ENCODE data around the gene WWOX.

WWOX gene

DNA sequence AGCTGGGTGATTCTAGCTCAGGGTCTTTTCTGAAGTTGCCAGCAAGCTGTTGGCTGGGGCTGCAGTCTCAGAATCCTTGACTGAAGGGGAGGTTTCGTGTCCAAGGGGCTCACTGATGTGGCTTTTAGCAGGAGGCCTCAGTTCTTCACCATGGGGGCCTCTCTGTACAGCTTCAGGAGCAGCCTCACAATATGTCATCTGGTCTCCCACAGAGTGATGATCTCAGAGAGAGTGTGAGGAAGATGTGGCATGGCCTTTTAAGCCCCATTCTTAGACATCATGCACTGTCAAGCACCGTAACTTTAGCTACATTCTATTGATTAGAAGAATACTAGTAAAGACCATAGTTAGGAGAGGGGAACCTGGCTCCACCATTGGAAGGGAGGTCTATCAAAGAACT, 732.6 kb downstream of the WWOX start:
- no peaks in the 10 kb centered on the region for H3K9me3 ChIP-seq (ENCODE audit: insufficient read depth, low read length)
- no peaks in the 10 kb centered on the region for H3K27me3 ChIP-seq (ENCODE audit: insufficient read depth, insufficient read length)
- H3K36me3 ChIP-seq (ENCODE audit: insufficient read depth, insufficient read length, low read length): no peaks in the 10 kb centered on the region
- no peak for DNase-seq (ENCODE audit: low read depth, low spot score)
- TF ChIP-seq YY1 (IDR thresholded peaks at IDR 0.05; ENCODE audit: insufficient read depth, insufficient read length) (no peak), SUZ12 (IDR thresholded peaks at IDR 0.05; ENCODE audit: extremely low read depth, insufficient read depth, insufficient read length) (no peak), ZNF274 (IDR thresholded peaks at IDR 0.05; ENCODE audit: low read depth, low read length) (no peak)
- no peak overlapping the region for H3K4me3 ChIP-seq (ENCODE audit: insufficient read length, low read depth)
- peaks cover 2% of the 10 kb centered on the region for H3K4me1 ChIP-seq (ENCODE audit: insufficient read depth, insufficient read length)
- H3K9ac ChIP-seq (ENCODE audit: insufficient read length, low read depth): no peak overlapping the region

DNA sequence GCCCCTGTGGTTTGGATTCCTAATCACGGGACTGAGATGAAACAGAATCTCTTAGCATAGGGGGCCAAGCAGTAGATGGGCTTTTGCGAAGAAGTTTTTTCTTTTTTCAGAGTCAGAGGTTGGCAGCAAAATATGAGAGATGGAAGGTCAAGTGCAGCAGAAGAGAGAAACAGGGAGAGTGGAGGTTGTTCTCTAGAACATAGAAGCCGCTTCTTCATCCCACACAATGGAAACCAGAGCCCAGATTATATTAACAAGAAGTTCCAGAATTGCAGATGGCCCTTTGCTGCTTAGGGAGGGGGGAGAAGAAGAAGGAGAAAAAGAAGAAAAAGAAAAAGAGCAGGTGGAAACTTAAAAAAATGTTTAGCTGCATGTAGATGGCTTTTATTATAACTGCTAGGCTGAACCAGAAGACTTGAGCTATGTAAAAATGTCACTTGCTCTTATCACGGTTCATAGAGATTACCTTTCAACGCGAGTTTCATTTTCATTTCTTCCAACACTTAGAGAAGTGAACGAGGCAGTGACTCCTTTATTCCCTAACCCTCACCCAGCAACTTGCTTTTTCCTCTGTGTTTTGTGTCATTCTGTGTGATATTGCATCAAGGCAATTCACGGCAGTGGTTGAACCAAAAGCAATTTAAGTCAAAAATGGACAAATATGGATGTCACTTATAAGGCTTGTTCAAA, 737.5 kb downstream of the WWOX start:
- DNase-seq (ENCODE audit: low read depth, low spot score): no peak
- H3K9ac ChIP-seq (ENCODE audit: insufficient read length, low read depth): no peak overlapping the region
- no peaks in the 10 kb centered on the region for H3K4me1 ChIP-seq (ENCODE audit: insufficient read depth, insufficient read length)
- H3K9me3 ChIP-seq (ENCODE audit: insufficient read depth, low read length): no peaks in the 10 kb centered on the region
- H3K4me3 ChIP-seq (ENCODE audit: insufficient read length, low read depth): no peak overlapping the region
- H3K27me3 ChIP-seq (ENCODE audit: insufficient read depth, insufficient read length): no peaks in the 10 kb centered on the region
- no peak for TF ChIP-seq YY1 (IDR thresholded peaks at IDR 0.05; ENCODE audit: insufficient read depth, insufficient read length)
- no peak for TF ChIP-seq ZNF274 (IDR thresholded peaks at IDR 0.05; ENCODE audit: low read depth, low read length)
- TF ChIP-seq SUZ12 (IDR thresholded peaks at IDR 0.05; ENCODE audit: extremely low read depth, insufficient read depth, insufficient read length): no peak
- no peaks in the 10 kb centered on the region for H3K36me3 ChIP-seq (ENCODE audit: insufficient read depth, insufficient read length, low read length)

DNA sequence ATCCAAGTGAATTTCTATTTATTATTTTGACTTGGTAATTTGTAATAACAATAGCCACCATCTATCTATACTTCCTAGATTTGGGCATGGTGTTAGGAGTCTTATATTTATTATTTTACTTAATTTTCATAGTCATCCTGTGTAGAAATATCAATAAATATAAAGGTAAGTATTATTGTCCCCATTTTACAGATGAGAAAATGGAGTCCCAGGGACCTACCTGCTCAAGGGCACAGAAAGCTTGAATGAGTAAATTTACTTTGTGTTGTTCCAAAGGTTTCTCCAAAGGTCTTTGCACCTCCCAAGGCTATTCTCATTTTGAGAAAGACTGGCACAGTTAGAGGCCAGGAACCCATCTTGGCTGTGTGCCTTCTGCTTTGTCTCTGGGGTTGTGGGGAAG, 738.3 kb downstream of the WWOX start:
- TF ChIP-seq SUZ12 (IDR thresholded peaks at IDR 0.05; ENCODE audit: extremely low read depth, insufficient read depth, insufficient read length) (no peak), ZNF274 (IDR thresholded peaks at IDR 0.05; ENCODE audit: low read depth, low read length) (no peak)
- Histone ChIP-seq H3K4me3 (ENCODE audit: insufficient read length, low read depth) (no peak overlapping the region), H3K9me3 (ENCODE audit: insufficient read depth, low read length) (no peaks in the 10 kb centered on the region), H3K36me3 (ENCODE audit: insufficient read depth, insufficient read length, low read length) (no peaks in the 10 kb centered on the region), H3K27me3 (ENCODE audit: insufficient read depth, insufficient read length) (no peaks in the 10 kb centered on the region), H3K9ac (ENCODE audit: insufficient read length, low read depth) (no peak overlapping the region), H3K4me1 (ENCODE audit: insufficient read depth, insufficient read length) (no peaks in the 10 kb centered on the region)
- DNase-seq (ENCODE audit: low read depth, low spot score): no peak

DNA sequence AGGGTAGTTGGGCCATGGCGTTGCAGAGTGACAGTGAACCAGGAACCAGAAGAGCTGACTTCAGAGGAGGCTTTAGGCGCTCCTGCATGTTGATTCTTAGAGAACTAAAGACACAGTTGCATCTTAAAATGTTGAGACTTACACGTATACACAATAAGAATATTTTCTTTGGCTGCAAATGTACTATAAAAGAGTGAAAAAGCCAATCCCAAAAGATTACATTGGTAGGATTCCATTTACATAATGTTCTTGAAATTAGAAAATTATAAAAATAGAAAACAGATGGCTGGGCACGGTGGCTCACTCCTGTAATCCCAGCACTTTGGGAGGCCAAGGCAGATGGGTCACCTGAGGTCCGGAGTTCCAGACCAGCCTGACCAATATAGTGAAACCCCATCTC, 738.8 kb downstream of the WWOX start:
- TF ChIP-seq SUZ12 (IDR thresholded peaks at IDR 0.05; ENCODE audit: extremely low read depth, insufficient read depth, insufficient read length) (no peak), ZNF274 (IDR thresholded peaks at IDR 0.05; ENCODE audit: low read depth, low read length) (no peak), YY1 (IDR thresholded peaks at IDR 0.05; ENCODE audit: insufficient read depth, insufficient read length) (no peak)
- H3K4me1 ChIP-seq (ENCODE audit: insufficient read depth, insufficient read length): no peaks in the 10 kb centered on the region

DNA sequence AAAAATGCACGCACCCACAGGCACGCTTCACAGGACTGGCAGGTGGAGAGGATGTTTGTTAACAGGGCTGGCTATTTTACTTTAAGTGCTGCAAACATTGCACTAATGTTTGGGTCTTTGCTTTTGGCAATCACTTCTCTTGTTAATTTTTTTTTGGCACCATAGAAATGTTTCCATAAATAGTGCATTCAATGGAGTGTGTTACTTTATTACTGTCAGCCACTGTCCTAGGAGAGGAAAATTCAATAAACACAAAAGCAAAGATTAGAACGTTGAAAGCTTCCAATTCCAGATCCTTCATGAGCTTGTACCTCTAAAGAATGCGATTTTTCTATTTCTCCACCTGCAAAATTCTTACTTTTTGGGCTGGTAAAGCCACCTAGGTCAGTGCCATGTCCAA, 743.5 kb downstream of the WWOX start:
- no peak overlapping the region for H3K9ac ChIP-seq (ENCODE audit: insufficient read length, low read depth)
- no peak for TF ChIP-seq YY1 (IDR thresholded peaks at IDR 0.05; ENCODE audit: insufficient read depth, insufficient read length)
- TF ChIP-seq ZNF274 (IDR thresholded peaks at IDR 0.05; ENCODE audit: low read depth, low read length): no peak
- no peak for TF ChIP-seq SUZ12 (IDR thresholded peaks at IDR 0.05; ENCODE audit: extremely low read depth, insufficient read depth, insufficient read length)
- no peak for DNase-seq (ENCODE audit: low read depth, low spot score)
- H3K4me3 ChIP-seq (ENCODE audit: insufficient read length, low read depth): no peak overlapping the region
- H3K9me3 ChIP-seq (ENCODE audit: insufficient read depth, low read length): no peaks in the 10 kb centered on the region
- H3K27me3 ChIP-seq (ENCODE audit: insufficient read depth, insufficient read length): no peaks in the 10 kb centered on the region
- no peaks in the 10 kb centered on the region for H3K4me1 ChIP-seq (ENCODE audit: insufficient read depth, insufficient read length)
- H3K36me3 ChIP-seq (ENCODE audit: insufficient read depth, insufficient read length, low read length): no peaks in the 10 kb centered on the region

More for the DNA sequence above, 738.8 kb downstream of the WWOX start:
- H3K27me3 ChIP-seq (ENCODE audit: insufficient read depth, insufficient read length): no peaks in the 10 kb centered on the region
- H3K36me3 ChIP-seq (ENCODE audit: insufficient read depth, insufficient read length, low read length): no peaks in the 10 kb centered on the region
- no peak overlapping the region for H3K9ac ChIP-seq (ENCODE audit: insufficient read length, low read depth)
- no peaks in the 10 kb centered on the region for H3K9me3 ChIP-seq (ENCODE audit: insufficient read depth, low read length)
- H3K4me3 ChIP-seq (ENCODE audit: insufficient read length, low read depth): no peak overlapping the region
- no peak for DNase-seq (ENCODE audit: low read depth, low spot score)

DNA sequence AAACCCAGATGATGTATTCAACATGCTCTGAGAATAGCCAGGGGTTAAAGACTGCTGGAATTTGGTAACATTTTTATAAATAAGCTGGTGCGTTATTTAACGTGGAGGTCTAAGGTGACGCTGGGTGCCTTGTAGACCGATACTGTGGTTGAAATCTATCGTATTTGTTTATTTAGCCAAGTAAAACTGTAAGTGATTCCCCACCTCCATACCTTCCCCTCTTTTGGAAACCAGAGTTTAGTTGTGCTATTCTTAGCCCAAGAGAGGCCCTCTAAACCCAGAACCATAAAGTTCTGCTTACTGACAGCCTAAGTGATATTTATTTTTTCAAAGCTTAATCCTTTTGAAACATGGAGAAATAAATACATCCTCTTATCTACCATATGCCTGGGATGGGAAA, 744.5 kb downstream of the WWOX start:
- H3K9ac ChIP-seq (ENCODE audit: insufficient read length, low read depth): no peak overlapping the region
- H3K27me3 ChIP-seq (ENCODE audit: insufficient read depth, insufficient read length): no peaks in the 10 kb centered on the region
- DNase-seq (ENCODE audit: low read depth, low spot score): no peak

DNA sequence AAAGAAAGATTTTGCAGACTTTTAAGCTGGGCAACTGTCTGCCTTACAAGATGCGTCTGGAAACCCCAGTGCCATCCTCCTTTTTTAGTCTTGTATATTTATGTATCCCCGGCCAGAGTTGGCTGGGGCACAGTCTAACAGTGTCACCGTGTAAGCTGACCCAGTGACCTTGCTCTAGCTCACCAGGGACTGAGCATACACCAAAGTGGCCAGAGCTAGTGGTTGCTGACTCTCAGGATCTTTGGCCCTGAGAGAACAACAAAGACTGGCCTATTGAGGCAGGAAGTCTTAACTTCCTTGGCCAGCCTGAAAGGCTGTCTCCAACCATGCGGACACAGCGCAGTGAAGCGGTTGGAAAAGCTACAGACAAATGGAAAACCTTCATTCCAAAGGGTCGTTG, 745.2 kb downstream of the WWOX start:
- DNase-seq (ENCODE audit: low read depth, low spot score): no peak
- no peaks in the 10 kb centered on the region for H3K27me3 ChIP-seq (ENCODE audit: insufficient read depth, insufficient read length)

More for the DNA sequence above, 744.5 kb downstream of the WWOX start:
- Histone ChIP-seq H3K9me3 (ENCODE audit: insufficient read depth, low read length) (no peaks in the 10 kb centered on the region), H3K4me1 (ENCODE audit: insufficient read depth, insufficient read length) (no peaks in the 10 kb centered on the region), H3K36me3 (ENCODE audit: insufficient read depth, insufficient read length, low read length) (no peaks in the 10 kb centered on the region), H3K4me3 (ENCODE audit: insufficient read length, low read depth) (no peak overlapping the region)
- TF ChIP-seq YY1 (IDR thresholded peaks at IDR 0.05; ENCODE audit: insufficient read depth, insufficient read length): no peak
- no peak for TF ChIP-seq SUZ12 (IDR thresholded peaks at IDR 0.05; ENCODE audit: extremely low read depth, insufficient read depth, insufficient read length)
- TF ChIP-seq ZNF274 (IDR thresholded peaks at IDR 0.05; ENCODE audit: low read depth, low read length): no peak

More for the DNA sequence above, 745.2 kb downstream of the WWOX start:
- no peak overlapping the region for H3K4me3 ChIP-seq (ENCODE audit: insufficient read length, low read depth)
- H3K36me3 ChIP-seq (ENCODE audit: insufficient read depth, insufficient read length, low read length): no peaks in the 10 kb centered on the region
- no peak overlapping the region for H3K9ac ChIP-seq (ENCODE audit: insufficient read length, low read depth)
- H3K4me1 ChIP-seq (ENCODE audit: insufficient read depth, insufficient read length): no peaks in the 10 kb centered on the region
- no peaks in the 10 kb centered on the region for H3K9me3 ChIP-seq (ENCODE audit: insufficient read depth, low read length)
- TF ChIP-seq ZNF274 (IDR thresholded peaks at IDR 0.05; ENCODE audit: low read depth, low read length) (no peak), YY1 (IDR thresholded peaks at IDR 0.05; ENCODE audit: insufficient read depth, insufficient read length) (no peak), SUZ12 (IDR thresholded peaks at IDR 0.05; ENCODE audit: extremely low read depth, insufficient read depth, insufficient read length) (no peak)

All from NT2/D1 (cell line).